Large intestine (tissue), 3 donors: Measurements from ENCODE around the gene COL26A1. TPM values are rescaled to one million over a fixed set of nuclear protein-coding genes. Genes with fewer than 3 reads are reported as not detected.

Source experiments
- DNase-seq, 2 donors: peaks; one replicate each; pipeline versions ENCODE4 v3.0.0 to v3.0.0-alpha.2; 2013
- H3K27ac ChIP-seq: one replicate; pipeline ENCODE4 v1.5.1; 2013; ENCODE audit warnings: low read length
- H3K27me3 ChIP-seq: 2 replicates; pipeline ENCODE4 v1.6.1; 2013; ENCODE audit warnings: low read length; ENCODE audit not compliant: control insufficient read depth, insufficient read depth
- H3K36me3 ChIP-seq: 2 replicates; pipeline ENCODE4 v1.6.1; 2013; ENCODE audit warnings: low read length; ENCODE audit not compliant: control insufficient read depth, insufficient read depth
- H3K4me1 ChIP-seq: one replicate; pipeline ENCODE4 v1.6.1; 2013; ENCODE audit warnings: low read length; ENCODE audit not compliant: control insufficient read depth, insufficient read depth
- H3K4me3 ChIP-seq: one replicate; pipeline ENCODE4 v1.5.1; 2013; ENCODE audit warnings: low read length
- H3K9me3 ChIP-seq: one replicate; pipeline ENCODE4 v1.6.1; 2013; ENCODE audit warnings: mild to moderate bottlenecking, low read depth, low read length, moderate library complexity; ENCODE audit not compliant: control insufficient read depth
- WGBS: methylation state at CpG from one replicate; pipeline ENCODE4 v1.1.5; 2013; ENCODE audit warnings: low lambda C conversion rate; ENCODE audit not compliant: insufficient coverage; 5-methylcytosine and 5-hydroxymethylcytosine counted together
- polyA plus RNA-seq: library from polyadenylated mRNA; unstranded; fragments of 120-200 nt; gene quantifications from one replicate; pipeline ENCODE4 v1.2.1, GENCODE V29; 2013

The COL26A1 gene
- polyA plus RNA-seq, 1 donor, result 1.0 TPM

DNA sequence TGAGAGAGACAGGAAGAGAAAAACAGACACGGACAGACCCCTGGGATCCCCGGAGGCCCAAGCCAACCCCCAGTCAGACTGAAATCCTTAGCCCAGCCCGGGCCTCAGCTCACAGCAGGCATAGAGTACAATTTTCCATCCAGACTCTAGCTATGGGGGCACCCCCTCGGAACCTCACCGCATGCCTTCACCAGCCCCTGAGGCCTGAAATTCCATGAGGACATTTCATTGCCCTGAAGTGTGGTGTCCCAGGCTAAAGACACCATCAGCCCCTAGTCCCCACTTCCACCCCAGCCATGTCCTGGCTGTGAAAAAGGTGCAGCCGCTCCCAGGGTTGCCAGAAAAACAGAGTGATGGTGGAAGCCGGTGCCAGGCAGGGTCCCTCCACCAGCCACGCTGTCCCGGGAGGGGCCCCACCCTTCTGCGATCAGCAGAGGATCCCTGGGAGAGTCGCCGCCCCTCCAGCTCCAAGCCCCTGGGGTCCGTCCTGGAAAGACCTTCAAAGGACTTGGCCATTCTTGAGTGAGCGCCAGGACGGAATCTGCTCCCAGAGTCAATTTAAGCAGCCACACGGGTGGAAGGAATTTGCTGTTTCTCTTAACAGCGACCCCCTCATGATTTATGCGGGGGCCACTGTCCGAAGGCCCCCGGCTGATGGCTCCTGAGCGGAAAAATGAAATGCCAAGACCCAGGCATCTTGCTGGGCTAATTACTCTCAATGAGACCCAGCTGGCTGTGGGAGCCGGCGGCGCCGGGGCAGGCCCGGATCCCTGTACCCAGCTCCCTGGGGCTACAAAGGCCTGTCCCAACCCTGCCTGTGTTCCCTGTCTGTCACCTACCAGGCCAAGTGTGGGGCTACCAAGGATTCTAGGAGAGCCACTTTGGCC, 243.2 kb downstream of the COL26A1 start:
- H3K4me1 ChIP-seq, result peaks cover 11% of the 10 kb centered on the region
- WGBS, result no CpG with 5 or more reads among the region's 26 CpGs
- H3K27ac ChIP-seq, result no peak overlapping the region
- no peaks in the 10 kb centered on the region for H3K9me3 ChIP-seq
- no peaks in the 10 kb centered on the region for H3K36me3 ChIP-seq
- DNase-seq, result no peak
- no peaks in the 10 kb centered on the region for H3K27me3 ChIP-seq
- no peak overlapping the region for H3K4me3 ChIP-seq

DNA sequence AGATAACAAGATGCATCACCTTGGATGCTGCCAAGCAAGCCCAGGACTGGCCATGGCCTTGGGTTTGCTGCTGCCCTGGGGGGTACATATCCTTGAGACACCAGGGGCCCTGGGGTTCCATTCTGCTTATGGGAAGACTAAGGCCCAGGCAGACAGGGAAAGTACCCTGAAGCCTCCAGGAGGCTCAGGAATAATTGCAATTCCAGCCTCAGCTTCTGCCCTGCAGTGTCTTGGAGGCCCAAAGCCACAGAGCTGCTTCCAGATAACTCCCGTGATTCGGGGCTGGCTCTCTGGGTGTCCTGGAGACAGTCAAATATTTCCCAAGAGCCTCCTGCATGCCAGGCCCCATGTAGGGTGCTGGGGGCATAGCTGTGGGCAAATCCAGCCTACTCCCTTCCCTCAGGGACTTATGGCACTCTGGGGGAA, 243.8 kb downstream of the COL26A1 start:
- H3K27me3 ChIP-seq, result no peaks in the 10 kb centered on the region
- no peak for DNase-seq
- H3K9me3 ChIP-seq, result no peaks in the 10 kb centered on the region
- H3K4me1 ChIP-seq, result peaks cover 11% of the 10 kb centered on the region
- no CpG with 5 or more reads among the region's 2 CpGs for WGBS
- no peak overlapping the region for H3K4me3 ChIP-seq
- no peak overlapping the region for H3K27ac ChIP-seq
- no peaks in the 10 kb centered on the region for H3K36me3 ChIP-seq

Other genes with a start within 250 kb of the COL26A1 start
- gene SERPINE1, start 235.8 kb upstream of the COL26A1 start, polyA plus RNA-seq, result 1.7 TPM
- 56.4 TPM for gene AP1S1, start 208.4 kb upstream of the COL26A1 start, polyA plus RNA-seq
- gene VGF, start 197.3 kb upstream of the COL26A1 start, polyA plus RNA-seq, result 0.51 TPM
- 0.21 TPM for gene NAT16, start 182.6 kb upstream of the COL26A1 start, polyA plus RNA-seq
- gene MOGAT3, start 161.8 kb upstream of the COL26A1 start, polyA plus RNA-seq, result 72.1 TPM
- gene PLOD3, start 145.3 kb upstream of the COL26A1 start, polyA plus RNA-seq, result 52.4 TPM
- 60.9 TPM for gene ZNHIT1, start 144.7 kb upstream of the COL26A1 start, polyA plus RNA-seq
- gene CLDN15, start 125.1 kb upstream of the COL26A1 start, polyA plus RNA-seq, result 115 TPM
- 142 TPM for gene FIS1, start 117.8 kb upstream of the COL26A1 start, polyA plus RNA-seq
- 21.6 TPM for gene IFT22, start 41.1 kb upstream of the COL26A1 start, polyA plus RNA-seq